ENCODE measurements around the gene DNAJC24. TPM values are rescaled to one million over a fixed set of nuclear protein-coding genes. Genes with fewer than 3 reads are reported as not detected.
A peak's percentile ranks its signal among the peaks of the same experiment; 100 is the strongest.

The DNAJC24 gene
- total RNA-seq, 1 donor from 2014 or later, result 21.9 TPM

GRCh38 chr11:31419138-31419537, 49.5 kb downstream of the DNAJC24 start:
- no peak for DNase-seq (ENCODE audit: low spot score, unreplicated experiment)
- Mint-ChIP-seq H3K27ac (no peak overlapping the region), H3K36me3 (ENCODE audit: insufficient read depth) (peaks cover 7% of the 10 kb centered on the region), H3K27me3 (no peaks in the 10 kb centered on the region), H3K9me3 (ENCODE audit: low read depth) (no peaks in the 10 kb centered on the region), H3K4me1 (ENCODE audit: low read depth) (peaks cover 26% of the 10 kb centered on the region), H3K4me3 (ENCODE audit: low read depth) (no peak overlapping the region)
- no peak for TF ChIP-seq CTCF (IDR thresholded peaks at IDR 0.05; ENCODE audit: unreplicated experiment)

- no peaks in the 10 kb centered on the region for H3K9me3 Mint-ChIP-seq (ENCODE audit: low read depth)
- H3K4me1 Mint-ChIP-seq (ENCODE audit: low read depth), result peaks cover 26% of the 10 kb centered on the region
- peaks cover 3% of the 10 kb centered on the region for H3K36me3 Mint-ChIP-seq (ENCODE audit: insufficient read depth)
- H3K4me3 Mint-ChIP-seq (ENCODE audit: low read depth), result no peak overlapping the region
- no peak for DNase-seq (ENCODE audit: low spot score, unreplicated experiment)
- no peaks in the 10 kb centered on the region for H3K27me3 Mint-ChIP-seq
- no peak overlapping the region for H3K27ac Mint-ChIP-seq
- no peak for TF ChIP-seq CTCF (IDR thresholded peaks at IDR 0.05; ENCODE audit: unreplicated experiment)
These were observed 50.0 kb downstream of the DNAJC24 start for GRCh38 chr11:31419669-31420068.

- no peak overlapping the region for H3K27ac Mint-ChIP-seq
- no peaks in the 10 kb centered on the region for H3K27me3 Mint-ChIP-seq
- no peak overlapping the region for H3K4me3 Mint-ChIP-seq (ENCODE audit: low read depth)
- H3K36me3 Mint-ChIP-seq (ENCODE audit: insufficient read depth), result no peaks in the 10 kb centered on the region
- no peak for TF ChIP-seq CTCF (IDR thresholded peaks at IDR 0.05; ENCODE audit: unreplicated experiment)
- H3K9me3 Mint-ChIP-seq (ENCODE audit: low read depth), result no peaks in the 10 kb centered on the region
- DNase-seq (ENCODE audit: low spot score, unreplicated experiment), result no peak
- H3K4me1 Mint-ChIP-seq (ENCODE audit: low read depth), result peaks cover 26% of the 10 kb centered on the region
These were observed 52.2 kb downstream of the DNAJC24 start for GRCh38 chr11:31421820-31422219.

- TF ChIP-seq CTCF (IDR thresholded peaks at IDR 0.05; ENCODE audit: unreplicated experiment), result no peak
- H3K4me1 Mint-ChIP-seq (ENCODE audit: low read depth), result peaks cover 26% of the 10 kb centered on the region
- H3K27ac Mint-ChIP-seq, result peak overlapping the region; percentile 56
These were observed 53.0 kb downstream of the DNAJC24 start for GRCh38 chr11:31422703-31423102.

GRCh38 chr11:31424652-31425051, 55.0 kb downstream of the DNAJC24 start:
- Mint-ChIP-seq H3K9me3 (ENCODE audit: low read depth) (no peaks in the 10 kb centered on the region), H3K4me1 (ENCODE audit: low read depth) (peaks cover 24% of the 10 kb centered on the region), H3K36me3 (ENCODE audit: insufficient read depth) (peaks cover 5% of the 10 kb centered on the region), H3K27me3 (no peaks in the 10 kb centered on the region), H3K27ac (no peak overlapping the region), H3K4me3 (ENCODE audit: low read depth) (no peak overlapping the region)
- DNase-seq (ENCODE audit: low spot score, unreplicated experiment), result no peak
- TF ChIP-seq CTCF (IDR thresholded peaks at IDR 0.05; ENCODE audit: unreplicated experiment), result no peak

More at GRCh38 chr11:31422703-31423102, 53.0 kb downstream of the DNAJC24 start:
- no peak for DNase-seq (ENCODE audit: low spot score, unreplicated experiment)
- no peaks in the 10 kb centered on the region for H3K9me3 Mint-ChIP-seq (ENCODE audit: low read depth)
- H3K4me3 Mint-ChIP-seq (ENCODE audit: low read depth), result no peak overlapping the region
- H3K27me3 Mint-ChIP-seq, result no peaks in the 10 kb centered on the region
- H3K36me3 Mint-ChIP-seq (ENCODE audit: insufficient read depth), result no peaks in the 10 kb centered on the region
